SHP77 treated with DMSO at 0.1 percent for 48 hours (cell line): ENCODE data around the gene KTI12.
"Not testable (repeated sequence)": the region's sequence is repeated elsewhere in the genome, so short reads cannot be mapped to it uniquely, and the experiment has no call there.

Source experiments
- DNase-seq: peaks from one replicate; lab custom pipeline; 2025; lab: John Stamatoyannopoulos, UW

The KTI12 gene, protein sequence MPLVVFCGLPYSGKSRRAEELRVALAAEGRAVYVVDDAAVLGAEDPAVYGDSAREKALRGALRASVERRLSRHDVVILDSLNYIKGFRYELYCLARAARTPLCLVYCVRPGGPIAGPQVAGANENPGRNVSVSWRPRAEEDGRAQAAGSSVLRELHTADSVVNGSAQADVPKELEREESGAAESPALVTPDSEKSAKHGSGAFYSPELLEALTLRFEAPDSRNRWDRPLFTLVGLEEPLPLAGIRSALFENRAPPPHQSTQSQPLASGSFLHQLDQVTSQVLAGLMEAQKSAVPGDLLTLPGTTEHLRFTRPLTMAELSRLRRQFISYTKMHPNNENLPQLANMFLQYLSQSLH

DNA sequence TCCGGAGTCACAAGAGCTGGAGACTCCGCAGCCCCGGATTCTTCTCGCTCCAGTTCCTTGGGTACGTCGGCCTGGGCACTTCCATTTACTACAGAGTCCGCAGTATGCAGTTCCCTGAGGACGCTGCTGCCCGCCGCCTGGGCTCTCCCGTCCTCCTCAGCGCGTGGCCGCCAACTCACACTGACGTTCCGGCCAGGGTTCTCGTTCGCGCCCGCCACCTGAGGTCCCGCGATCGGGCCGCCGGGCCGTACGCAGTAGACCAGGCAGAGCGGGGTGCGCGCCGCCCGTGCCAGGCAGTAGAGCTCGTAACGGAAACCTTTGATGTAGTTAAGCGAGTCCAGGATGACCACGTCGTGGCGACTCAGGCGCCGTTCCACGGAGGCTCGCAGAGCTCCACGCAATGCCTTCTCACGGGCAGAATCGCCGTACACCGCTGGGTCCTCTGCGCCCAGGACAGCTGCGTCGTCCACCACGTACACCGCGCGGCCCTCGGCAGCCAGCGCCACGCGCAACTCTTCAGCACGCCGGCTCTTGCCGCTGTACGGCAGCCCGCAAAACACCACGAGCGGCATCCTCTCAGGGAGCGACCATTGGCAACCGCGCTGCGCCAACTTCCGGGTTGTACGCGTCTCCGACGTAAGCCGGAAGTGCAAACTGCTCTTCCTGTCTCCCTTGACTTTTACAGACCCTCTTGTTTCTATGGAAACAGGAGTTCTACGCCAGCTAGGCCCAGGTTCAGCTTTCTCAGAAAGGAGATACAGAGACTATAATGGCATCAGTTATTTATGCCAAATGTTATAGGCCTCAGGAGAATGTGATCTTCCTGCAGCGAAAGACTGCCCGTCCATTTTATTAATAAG, at the start of gene KTI12:
Gene KTI12 (minus strand): TSS at position 621 of the 860 bp plus-strand sequence. CDS start 49 bp downstream, at position 572.
- DNase-seq = peak; percentile 62

DNA sequence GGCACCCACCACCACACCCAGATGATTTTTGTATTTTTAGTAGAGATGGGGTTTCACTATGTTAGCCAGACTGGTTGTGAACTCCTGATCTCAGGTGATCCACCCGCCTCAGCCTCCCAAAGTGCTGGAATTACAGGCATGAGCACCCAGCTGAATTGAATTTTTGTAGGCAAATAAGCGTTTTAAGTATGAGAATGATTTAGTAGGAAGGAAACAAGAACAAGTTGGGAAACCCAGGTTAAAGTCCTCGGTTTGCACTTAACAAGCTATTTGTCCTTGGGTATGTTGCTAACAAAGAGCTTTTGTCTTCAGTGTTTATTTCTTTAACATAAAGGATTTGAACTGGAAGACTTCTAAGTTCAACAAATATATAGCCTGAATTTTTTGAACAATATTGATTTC, 46.4 kb upstream of the KTI12 start:
- DNase-seq = no peak

DNA sequence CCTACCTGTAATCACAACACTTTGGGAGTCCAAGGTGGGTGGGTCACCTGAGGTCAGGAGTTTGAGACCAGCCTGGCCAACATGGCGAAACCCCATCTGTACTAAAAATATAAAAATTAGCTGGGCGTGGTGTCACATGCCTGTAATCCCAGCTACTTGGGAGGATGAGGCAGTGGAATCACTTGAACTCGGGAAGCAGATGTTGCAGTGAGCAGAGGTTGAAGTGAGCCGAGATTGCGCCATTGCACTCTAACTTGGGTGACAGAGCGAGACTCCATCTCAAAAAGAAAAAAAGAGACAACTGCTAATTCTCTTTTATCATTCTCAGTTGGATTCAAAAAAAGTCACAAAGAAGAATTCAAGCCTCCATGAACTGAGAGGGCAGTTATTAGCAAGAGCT, 43.7 kb upstream of the KTI12 start:
- not testable (repeated sequence) for DNase-seq

DNA sequence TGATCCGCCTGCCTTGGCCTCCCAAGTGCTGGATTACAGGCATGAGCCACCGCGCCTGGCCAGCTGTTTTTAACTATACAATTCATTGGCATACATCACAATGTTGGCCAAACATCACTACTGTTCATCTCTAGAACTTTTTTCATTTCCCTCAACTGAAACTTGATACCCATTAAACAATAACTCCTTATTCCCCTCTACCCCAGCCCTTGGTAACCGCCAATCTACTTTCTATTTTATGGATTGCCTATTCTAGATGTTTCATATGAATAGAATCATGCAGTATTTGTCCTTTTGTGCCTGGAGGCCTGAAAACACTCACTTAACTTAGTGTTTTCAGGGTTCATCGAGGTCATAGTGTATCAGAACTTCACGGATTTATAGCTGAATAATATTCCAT, 38.7 kb upstream of the KTI12 start:
- DNase-seq = no peak

DNA sequence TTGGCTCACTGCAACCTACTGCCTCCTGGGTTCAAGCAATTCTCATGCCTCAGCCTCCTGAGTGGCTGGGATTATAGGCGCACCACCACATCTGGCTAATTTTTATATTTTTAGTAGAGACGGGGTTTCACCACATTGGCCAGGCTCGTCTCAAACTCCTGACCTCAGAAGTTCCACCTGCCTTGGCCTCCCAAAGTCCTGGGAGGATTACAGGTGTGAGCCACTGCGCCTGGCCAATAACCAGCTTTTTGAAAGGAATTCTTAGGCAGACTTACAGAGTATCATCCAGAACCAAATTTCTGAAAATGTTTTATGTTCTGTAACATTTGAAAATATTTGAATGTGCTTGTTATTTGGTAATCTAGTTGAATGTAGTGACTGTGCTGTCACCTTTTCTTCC, 37.1 kb upstream of the KTI12 start:
- DNase-seq = no peak

DNA sequence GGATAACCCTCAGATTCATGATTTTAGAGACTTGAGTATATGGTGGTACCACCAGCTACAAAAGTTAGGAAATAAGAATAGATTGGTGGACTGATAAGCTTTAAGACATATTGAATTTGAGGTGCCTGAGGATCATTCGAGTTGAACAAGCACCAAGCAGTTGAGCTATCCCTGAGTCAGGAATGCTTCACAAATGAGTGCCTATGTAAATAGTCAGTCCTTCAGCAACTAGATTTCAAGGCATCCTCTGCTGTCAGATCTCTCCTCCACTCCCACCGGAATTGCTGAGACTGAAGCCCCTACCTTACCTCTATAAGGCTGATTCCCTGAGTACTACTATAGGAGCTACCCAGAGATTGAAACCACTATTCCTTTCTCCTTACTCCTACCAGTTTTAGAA, 29.6 kb upstream of the KTI12 start:
- no peak for DNase-seq

DNA sequence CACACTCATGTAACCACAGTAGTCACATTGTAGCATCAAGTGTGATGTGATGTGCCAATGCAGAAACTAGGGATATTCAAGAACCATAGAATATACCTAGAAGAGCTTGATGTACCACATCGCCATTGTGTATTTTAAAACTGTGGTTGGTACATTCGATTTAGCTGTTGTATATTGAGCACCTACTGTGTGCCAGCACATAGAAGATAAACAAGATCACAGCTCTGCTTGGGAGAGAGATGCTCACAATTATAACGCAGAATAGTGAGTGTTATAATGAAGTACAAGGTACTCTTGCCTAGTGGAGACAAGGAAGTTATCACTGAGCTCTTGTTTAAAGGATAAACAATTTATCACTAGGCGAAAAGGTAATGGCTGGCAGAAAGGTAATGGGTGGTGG, 27.2 kb upstream of the KTI12 start:
- DNase-seq = no peak

DNA sequence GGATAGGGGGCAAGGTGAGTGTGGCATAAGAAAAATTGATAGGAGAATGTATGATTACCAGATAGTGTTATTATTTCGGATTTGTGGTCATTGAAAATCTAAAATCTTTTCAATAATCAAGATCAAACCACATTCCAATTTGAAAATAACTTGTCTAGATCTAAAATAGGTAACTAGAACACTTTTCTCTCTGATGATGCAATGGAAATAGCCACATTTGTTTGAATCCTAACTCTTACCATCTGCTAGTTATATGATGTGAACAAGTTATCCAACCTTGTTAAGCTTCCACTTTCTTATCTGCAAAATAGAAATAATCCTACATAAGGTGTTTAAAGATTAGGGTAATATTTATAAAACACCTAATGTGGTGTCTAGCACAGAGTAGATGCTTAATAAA, 26.3 kb upstream of the KTI12 start:
- no peak for DNase-seq

DNA sequence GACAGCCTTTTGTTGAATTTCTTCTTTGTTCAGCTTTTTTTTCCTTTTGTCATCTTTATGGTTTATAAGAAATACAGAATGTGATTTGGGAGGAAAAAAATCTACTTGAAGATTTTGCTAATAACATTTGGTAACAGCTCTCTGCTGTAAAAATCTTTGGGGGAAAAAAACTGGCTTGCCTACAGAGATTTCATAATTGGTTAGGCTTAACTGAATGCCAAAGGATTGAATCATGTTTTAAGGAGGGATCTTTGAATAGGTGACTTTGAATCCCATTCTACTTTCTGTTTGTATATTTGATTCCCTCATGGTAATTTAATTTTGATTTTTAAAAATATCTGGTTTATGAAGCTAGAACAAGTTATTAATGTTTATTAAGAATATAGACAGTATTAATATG, 25.7 kb upstream of the KTI12 start:
- no peak for DNase-seq

DNA sequence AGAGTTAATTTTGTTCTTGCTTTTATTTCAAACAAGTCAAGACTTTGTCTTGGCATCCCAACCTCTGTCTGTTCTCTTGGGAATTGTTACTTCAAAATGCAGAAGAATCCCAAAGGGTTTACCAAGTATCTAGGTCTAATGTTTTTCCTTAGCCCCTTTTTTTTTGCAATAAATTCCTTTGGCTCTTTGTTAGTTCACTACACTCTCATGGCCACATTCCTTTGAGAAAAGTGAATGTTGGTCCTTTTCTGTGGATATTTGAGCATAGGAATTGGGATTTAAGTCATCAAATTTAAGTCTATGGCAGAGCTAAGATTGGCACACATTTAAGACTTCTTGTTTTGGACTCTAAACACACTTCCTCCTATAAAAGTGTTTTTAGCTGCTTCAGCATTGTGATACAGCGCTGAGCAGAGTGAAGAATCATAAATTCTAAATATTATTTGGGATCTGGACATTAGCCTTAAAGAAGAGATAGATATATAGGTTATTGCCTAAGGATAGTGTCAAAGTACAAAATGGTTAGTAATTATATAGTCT, 24.3 kb upstream of the KTI12 start:
- no peak for DNase-seq

DNA sequence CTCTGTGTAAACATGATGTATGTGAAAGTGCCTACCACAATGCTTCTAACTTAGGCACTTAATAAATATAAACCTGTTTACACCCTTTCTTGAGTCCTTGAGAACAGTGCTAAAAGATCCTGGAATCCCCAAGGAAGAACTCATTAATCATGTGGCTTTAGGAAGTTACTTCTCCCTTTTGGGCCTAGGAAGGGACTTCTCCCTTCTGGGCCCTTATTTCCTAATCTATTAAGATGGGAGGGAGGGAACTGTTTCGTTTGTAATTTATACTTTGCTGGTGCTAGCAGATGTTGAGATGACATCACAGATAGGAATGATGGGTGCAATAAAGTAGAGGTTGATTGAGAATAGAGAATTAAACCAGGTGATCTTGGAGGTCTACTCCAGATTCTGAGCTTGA, 23.6 kb upstream of the KTI12 start:
- no peak for DNase-seq

DNA sequence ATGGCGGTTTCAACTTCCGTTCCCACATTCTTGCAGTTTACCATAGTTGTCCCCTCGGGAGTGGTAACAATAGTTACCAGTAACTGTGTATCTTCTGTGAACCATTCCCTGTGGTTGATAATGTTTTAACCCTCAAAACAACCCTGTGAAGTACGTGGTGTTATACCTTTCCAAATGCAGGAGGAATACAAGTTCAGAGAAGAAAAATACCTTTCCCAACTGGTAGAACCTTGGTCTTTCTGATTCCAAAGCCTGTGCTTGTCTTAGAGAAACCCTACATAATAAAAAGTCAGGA, 23.3 kb upstream of the KTI12 start:
- no peak for DNase-seq

DNA sequence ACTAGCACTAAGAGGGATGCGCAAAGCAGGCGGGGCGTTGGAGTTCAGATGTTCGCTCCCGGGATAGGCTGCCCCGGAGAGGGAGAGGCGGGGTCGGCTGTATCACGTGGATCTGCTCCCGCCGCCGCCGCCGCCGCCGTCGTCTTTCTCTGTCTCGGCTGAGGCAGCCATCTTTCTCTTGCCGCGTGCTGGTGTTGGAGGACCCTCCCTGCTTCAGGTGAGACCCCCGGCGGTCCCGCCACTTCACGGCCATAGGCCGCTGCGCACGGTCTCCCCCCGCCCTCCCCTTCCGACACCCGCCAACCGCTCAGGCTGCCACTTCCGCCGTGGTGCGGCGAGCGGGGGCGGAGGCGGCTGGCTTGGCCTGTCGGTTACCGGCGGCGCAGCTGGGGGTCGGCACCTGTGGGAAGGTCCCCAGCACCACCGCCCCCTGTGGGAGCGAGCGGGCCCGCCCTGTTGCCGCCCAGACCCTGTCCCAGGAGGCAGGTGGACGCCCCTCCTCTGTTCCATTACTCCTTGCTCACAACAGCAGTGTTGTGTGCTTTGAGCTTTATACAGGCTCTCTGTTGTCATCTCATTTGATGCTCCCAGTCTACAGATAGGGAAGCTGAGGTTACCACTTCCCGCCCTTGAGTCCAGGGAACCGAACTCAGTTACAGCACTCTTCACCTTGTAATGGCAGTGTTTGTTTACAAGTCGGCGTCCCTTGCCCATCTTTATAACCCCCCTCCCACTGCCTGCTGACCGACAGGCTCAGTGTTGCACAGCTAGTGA, 22.7 kb upstream of the KTI12 start, which contains the start of gene BTF3L4:
Gene BTF3L4 (plus strand): TSS at position 133 of the 774 bp plus-strand sequence. CDS start 3,553 bp downstream, outside the sequence.
- peak; percentile 88 for DNase-seq

DNA sequence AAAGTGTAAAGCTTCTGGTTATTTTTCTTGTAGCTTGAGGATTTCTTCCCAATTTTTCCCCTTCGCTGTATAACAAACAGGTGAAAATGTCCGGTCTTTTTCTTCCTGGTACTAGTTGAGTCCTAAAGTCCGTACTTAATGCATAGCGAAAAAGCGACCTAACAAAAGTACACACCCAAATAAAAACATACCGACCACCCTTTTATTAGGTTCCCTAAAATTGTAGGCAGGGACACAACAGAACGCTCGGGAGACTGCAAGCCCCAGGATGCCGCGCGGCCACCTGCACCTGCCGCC, 22.2 kb upstream of the KTI12 start:
- DNase-seq = no peak

DNA sequence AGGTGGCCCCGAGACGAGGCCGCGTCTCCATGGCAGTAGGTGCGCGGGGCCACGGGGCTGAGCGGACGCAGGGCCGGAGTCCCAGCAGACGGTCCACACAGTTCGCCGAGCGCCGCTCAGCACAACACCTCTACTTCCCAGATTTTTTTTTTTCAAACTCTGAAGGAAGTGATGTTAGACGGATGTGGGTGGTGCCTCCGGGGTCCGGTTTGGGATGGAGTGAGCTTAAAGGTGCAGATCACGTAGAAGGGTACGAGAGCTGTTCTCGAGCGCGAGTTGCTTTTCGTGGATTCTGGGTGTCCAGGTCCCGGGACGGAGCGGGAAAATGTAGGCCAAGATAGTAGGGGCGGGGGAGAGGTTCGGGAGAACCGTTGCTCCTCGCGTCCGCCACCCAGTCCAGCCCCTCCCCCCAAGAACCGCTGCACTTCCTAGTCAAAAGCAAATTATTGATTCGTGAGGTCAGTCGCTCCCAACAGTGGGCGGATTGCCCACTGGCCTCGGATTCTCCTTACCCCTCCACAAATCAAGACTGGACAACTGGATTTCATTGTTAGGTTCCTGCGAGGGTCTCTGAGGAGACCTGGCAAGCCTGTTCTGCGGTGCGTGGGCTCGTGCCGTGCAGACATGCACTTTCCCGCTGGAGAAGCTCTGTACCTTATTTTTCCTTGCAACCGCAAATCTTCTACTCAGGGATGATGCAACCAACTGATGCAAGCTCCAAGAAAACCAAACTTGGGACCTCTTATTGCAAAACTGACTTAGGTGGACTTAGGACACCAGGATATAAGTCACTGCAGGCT, 21.7 kb upstream of the KTI12 start, which contains the start of gene TXNDC12:
Gene TXNDC12 (minus strand): TSS at position 126 of the 800 bp plus-strand sequence. CDS start 95 bp downstream, at position 31.
- peak; percentile 89 for DNase-seq

DNA sequence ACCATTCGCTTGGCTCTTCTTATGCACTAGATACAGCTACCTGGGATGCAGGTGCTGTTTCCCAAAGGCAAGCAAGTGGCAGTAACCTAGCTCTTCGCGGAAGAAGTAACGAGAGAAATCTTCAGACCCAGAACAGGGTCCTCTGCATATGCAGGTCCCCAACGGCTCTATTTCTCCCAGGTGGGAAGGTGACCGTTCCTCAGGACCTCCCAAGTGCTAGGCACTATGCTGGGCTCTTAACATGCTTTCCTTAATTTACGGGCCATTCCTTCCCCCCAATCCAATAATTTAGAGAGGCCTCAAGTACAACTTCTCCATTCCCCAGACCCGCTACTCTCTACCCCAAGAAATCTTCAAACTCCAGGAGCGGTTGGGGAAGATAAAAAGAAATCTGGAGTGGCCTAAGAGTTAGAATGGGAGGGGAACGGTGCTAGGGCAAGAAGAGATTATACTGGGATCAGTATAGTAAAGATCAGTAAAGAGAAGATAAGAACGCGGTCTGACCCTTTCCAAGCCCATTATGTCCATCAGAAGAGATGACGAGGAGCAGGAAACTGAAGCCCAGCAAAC, 21.0 kb upstream of the KTI12 start:
- no peak for DNase-seq

DNA sequence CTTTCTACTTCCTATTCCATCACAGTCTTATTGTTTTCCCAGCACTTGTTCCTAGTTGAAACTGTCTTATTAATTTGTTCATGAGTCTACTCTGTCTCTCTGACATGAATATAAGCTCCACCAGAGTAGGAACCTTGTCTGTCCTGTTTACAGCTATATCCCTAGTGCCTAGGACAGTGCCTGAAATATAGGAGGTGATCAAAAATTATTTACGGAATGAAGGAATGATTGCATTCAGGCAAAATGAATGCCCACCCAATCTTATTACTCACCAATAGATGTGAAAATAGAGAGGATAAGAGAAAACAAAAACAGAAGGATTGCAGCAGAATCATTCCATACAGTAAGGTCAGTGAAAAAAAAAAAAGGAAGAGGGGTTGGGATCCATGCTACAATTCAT, 20.3 kb upstream of the KTI12 start:
- no peak for DNase-seq

DNA sequence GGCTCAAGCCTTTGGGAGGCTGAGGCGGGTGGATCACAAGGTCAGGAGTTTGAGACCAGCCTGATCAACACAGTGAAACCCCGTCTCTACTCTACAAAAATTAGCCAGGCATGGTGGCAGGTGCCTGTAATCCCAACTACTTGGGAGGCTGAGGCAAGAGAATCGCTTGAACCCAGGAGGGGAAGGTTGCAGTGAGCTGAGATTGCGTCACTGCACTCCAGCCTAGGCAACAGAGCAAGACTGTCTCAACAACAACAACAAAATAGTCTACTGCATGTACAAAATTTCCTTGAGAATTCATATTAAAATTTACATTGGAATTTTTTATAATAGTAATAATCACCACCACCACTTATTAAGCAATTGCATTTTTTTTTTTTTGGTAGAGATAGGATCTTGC, 15.7 kb upstream of the KTI12 start:
- DNase-seq = not testable (repeated sequence)

DNA sequence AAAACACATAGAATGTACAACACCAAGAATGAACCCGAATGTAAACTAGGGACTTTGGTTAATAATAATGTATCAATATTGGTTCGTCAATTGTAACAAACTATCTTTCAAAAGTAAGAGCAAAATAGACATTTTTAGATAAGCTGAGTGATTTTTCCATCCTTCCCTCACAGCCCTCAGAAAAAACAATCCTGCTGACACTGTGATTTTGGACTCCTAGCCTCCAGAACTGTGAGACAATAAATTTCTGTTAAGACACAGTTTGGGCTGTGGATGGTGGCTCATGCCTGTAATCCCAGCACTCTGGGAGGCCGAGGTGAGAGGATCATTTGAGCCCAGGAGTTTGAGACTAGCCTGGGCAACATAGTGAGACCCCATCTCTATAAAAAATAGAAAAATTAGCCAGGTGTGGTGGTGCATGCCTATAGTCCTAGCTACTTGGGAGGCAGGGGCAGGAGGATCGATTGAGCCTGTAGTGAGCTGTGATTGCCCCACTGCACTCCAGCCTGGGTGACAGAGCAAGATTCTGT, 12.1 kb upstream of the KTI12 start:
- not testable (repeated sequence) for DNase-seq

DNA sequence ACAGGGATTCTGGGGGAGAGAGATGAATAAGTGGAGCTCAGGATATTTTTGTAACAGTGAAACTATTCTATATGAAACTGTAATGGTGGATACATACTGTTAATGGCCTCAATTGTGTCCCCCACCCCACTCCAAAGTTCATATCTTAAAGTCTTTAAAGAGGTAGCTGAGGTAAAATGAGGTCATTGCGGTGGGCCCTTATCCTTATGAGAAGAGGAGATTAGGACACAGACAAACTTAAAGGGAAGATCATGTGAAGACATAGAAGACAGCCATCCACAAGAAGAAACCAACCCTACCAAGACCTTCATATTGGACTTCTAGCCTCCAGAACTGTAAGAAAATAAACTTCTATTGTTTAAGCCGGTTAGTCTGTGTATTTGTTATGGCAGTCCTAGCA, 11.6 kb upstream of the KTI12 start:
- no peak for DNase-seq
